H1 (cell line): ENCODE results near the gene KRCC1. TPM values are rescaled to one million over a fixed set of nuclear protein-coding genes. Genes with fewer than 3 reads are reported as not detected.

Experiments
- CTCF ChIA-PET: fragments of 300-600 bp; sonication (Branson Sonifier 250); formaldehyde crosslinking; loops from one replicate; lab custom pipeline; 2021; ENCODE audit not compliant: partially characterized antibody; lab: Charles Lee
- POLR2A ChIA-PET: fragments of 300-600 bp; sonication (Branson Sonifier 250); formaldehyde crosslinking; loops from one replicate; lab custom pipeline; 2021; ENCODE audit warnings: inconsistent platforms; ENCODE audit not compliant: partially characterized antibody; lab: Charles Lee
- DNase-seq, 2 experiments: peaks; one replicate each; pipeline versions ENCODE4 v3.0.0 to v3.0.0-alpha.2; 2010 to 2022; ENCODE audit warnings: low spot score in 2 of 2, low read depth in 1 of 2, mixed read lengths in 1 of 2
- FAIRE-seq: peaks from 2 replicates; lab custom pipeline; 2011; peaks lifted over from hg19 to GRCh38; lab: Jason Lieb, UNC
- H2AFZ ChIP-seq: 2 replicates; pipeline ENCODE4 v1.8.1; 2012; ENCODE audit warnings: low read length, inconsistent platforms
- H2AK5ac ChIP-seq: 2 replicates; pipeline ENCODE4 v1.6.1; 2013; ENCODE audit warnings: low read depth, low read length
- H2BK120ac ChIP-seq: replicated peaks from 2 replicates; pipeline ENCODE3; 2013; ENCODE audit warnings: low read depth, low read length, inconsistent platforms
- H2BK12ac ChIP-seq: 2 replicates; pipeline ENCODE4 v1.6.1; 2013; ENCODE audit warnings: low read depth, low read length
- H2BK15ac ChIP-seq: 2 replicates; pipeline ENCODE4 v1.6.1; 2013; ENCODE audit warnings: low read length
- H2BK20ac ChIP-seq: 2 replicates; pipeline ENCODE4 v1.6.1; 2013; ENCODE audit warnings: low read length
- H2BK5ac ChIP-seq: 2 replicates; pipeline ENCODE4 v1.6.1; 2013; ENCODE audit warnings: low read depth, low read length
- H3K14ac ChIP-seq: 2 replicates; pipeline ENCODE4 v1.6.1; 2013; ENCODE audit warnings: inconsistent platforms; ENCODE audit not compliant: insufficient read length
- H3K18ac ChIP-seq: 2 replicates; pipeline ENCODE4 v1.6.1; 2013; ENCODE audit warnings: low read length; ENCODE audit errors: extremely low read depth
- H3K23ac ChIP-seq: 2 replicates; pipeline ENCODE4 v1.6.1; 2013; ENCODE audit warnings: inconsistent platforms; ENCODE audit not compliant: insufficient read length
- H3K23me2 ChIP-seq: 2 replicates; pipeline ENCODE4 v1.6.1; 2013; ENCODE audit warnings: low read depth, low read length
- H3K27ac ChIP-seq: 2 replicates; pipeline ENCODE4 v1.6.1; 2011; ENCODE audit warnings: low read depth, low read length, inconsistent platforms
- H3K27me3 ChIP-seq, 4 experiments: replicated peaks in 1 of 4; 1 replicate in 1 of 4; 2 replicates in 3 of 4; pipeline versions ENCODE4 v1.6.1 to v1.8.1; 2011 to 2013; ENCODE audit warnings: low read length in 3 of 4, mild to moderate bottlenecking in 3 of 4, inconsistent platforms in 2 of 4, mixed read lengths in 2 of 4, moderate library complexity in 1 of 4; ENCODE audit not compliant: control insufficient read depth in 3 of 4, insufficient read depth in 3 of 4; ENCODE audit errors: extremely low read depth in 1 of 4
- H3K36me3 ChIP-seq, 4 experiments: 2 replicates each; pipeline versions ENCODE4 v1.6.1 to v1.8.1; 2011 to 2013; ENCODE audit warnings: mild to moderate bottlenecking in 4 of 4, low read length in 3 of 4, moderate library complexity in 2 of 4, control low read depth in 1 of 4, inconsistent platforms in 1 of 4; ENCODE audit not compliant: insufficient read depth in 4 of 4, control insufficient read depth in 2 of 4
- H3K4ac ChIP-seq: replicated peaks from 2 replicates; pipeline ENCODE3; 2013; ENCODE audit warnings: low read length, low read depth, mixed read lengths, inconsistent platforms; ENCODE audit not compliant: insufficient read length
- H3K4me1 ChIP-seq, 4 experiments: replicated peaks in 1 of 4; 1 replicate in 1 of 4; 2 replicates in 3 of 4; pipeline versions ENCODE4 v1.6.1 to v1.8.1; 2011 to 2013; ENCODE audit warnings: low read length in 3 of 4, inconsistent platforms in 2 of 4, mixed read lengths in 1 of 4; ENCODE audit not compliant: insufficient read depth in 4 of 4, control insufficient read depth in 3 of 4
- H3K4me2 ChIP-seq, 2 experiments: 2 replicates each; pipeline versions ENCODE4 v1.6.1 to v1.8.1; 2011 to 2013; ENCODE audit warnings: low read depth in 2 of 2, low read length in 2 of 2, control low read depth in 1 of 2, inconsistent platforms in 1 of 2, mild to moderate bottlenecking in 1 of 2; ENCODE audit not compliant: insufficient read depth in 1 of 2
- H3K4me3 ChIP-seq, 4 experiments: fragments of 200-600, 300-600 bp in 1 of 4; sonication (generic), shearing (Covaris generic), sonication (Bioruptor Twin) in 1 of 4; 2 replicates each; pipeline versions ENCODE4 v1.5.1 to v1.8.1; 2011 to 2016; ENCODE audit warnings: low read length in 4 of 4, low read depth in 3 of 4, control low read depth in 2 of 4, inconsistent platforms in 2 of 4, mild to moderate bottlenecking in 2 of 4, mixed read lengths in 1 of 4, moderate library complexity in 1 of 4; ENCODE audit not compliant: insufficient read depth in 2 of 4; ENCODE audit errors: extremely low read depth in 1 of 4
- H3K56ac ChIP-seq: replicated peaks from 2 replicates; pipeline ENCODE3; 2013; ENCODE audit warnings: low read depth, mild to moderate bottlenecking, mixed read lengths, low read length, inconsistent platforms; ENCODE audit not compliant: insufficient read length
- H3K79me1 ChIP-seq: 2 replicates; pipeline ENCODE4 v1.6.1; 2013; ENCODE audit warnings: low read depth, low read length, control low read depth
- H3K79me2 ChIP-seq, 2 experiments: 2 replicates each; pipeline versions ENCODE4 v1.6.1 to v1.8.1; 2012 to 2013; ENCODE audit warnings: low read length in 2 of 2, mild to moderate bottlenecking in 2 of 2, inconsistent platforms in 1 of 2; ENCODE audit not compliant: insufficient read depth in 2 of 2, control insufficient read depth in 1 of 2
- H3K9ac ChIP-seq, 4 experiments: replicated peaks in 1 of 4; 1 replicate in 1 of 4; 2 replicates in 3 of 4; pipeline versions ENCODE4 v1.6.1 to v1.8.1; 2011 to 2013; ENCODE audit warnings: low read depth in 3 of 4, low read length in 3 of 4, control low read depth in 2 of 4, mild to moderate bottlenecking in 2 of 4, moderate library complexity in 2 of 4, inconsistent platforms in 1 of 4; ENCODE audit errors: extremely low read depth in 1 of 4
- H3K9me3 ChIP-seq, 2 experiments: 2 replicates each; pipeline versions ENCODE4 v1.6.1 to v1.8.1; 2012 to 2013; ENCODE audit warnings: mild to moderate bottlenecking in 2 of 2, moderate library complexity in 2 of 2, control low read depth in 1 of 2, inconsistent platforms in 1 of 2, low read depth in 1 of 2, low read length in 1 of 2, mixed read lengths in 1 of 2; ENCODE audit not compliant: insufficient read depth in 2 of 2
- H4K20me1 ChIP-seq, 2 experiments: replicated peaks in 1 of 2; 2 replicates each; pipeline versions ENCODE3 to v1.8.1; 2011 to 2013; ENCODE audit warnings: inconsistent platforms in 2 of 2, low read length in 2 of 2, mild to moderate bottlenecking in 1 of 2; ENCODE audit not compliant: insufficient read depth in 2 of 2, control insufficient read depth in 1 of 2
- H4K5ac ChIP-seq: 2 replicates; pipeline ENCODE4 v1.6.1; 2013; ENCODE audit warnings: low read length, low read depth, mixed read lengths, inconsistent platforms; ENCODE audit not compliant: insufficient read length
- H4K8ac ChIP-seq: 2 replicates; pipeline ENCODE4 v1.8.0; 2013; ENCODE audit warnings: mild to moderate bottlenecking, moderate library complexity, low read length, inconsistent platforms; ENCODE audit not compliant: insufficient read depth; ENCODE audit errors: extremely low read depth
- H4K91ac ChIP-seq: replicated peaks from 2 replicates; pipeline ENCODE3; 2013; ENCODE audit warnings: low read length, mixed read lengths, inconsistent platforms; ENCODE audit not compliant: insufficient read length
- BACH1 ChIP-seq: IDR thresholded peaks from 2 replicates; pipeline ENCODE4 v1.6.1; 2012; ENCODE audit warnings: low read length, improper control_type of control experiment
- CREB1 ChIP-seq: IDR thresholded peaks from 2 replicates; pipeline ENCODE4 v1.6.1; 2012; ENCODE audit warnings: inconsistent platforms
- KDM1A ChIP-seq: fragments of 200-600, 300-600 bp; sonication (generic); IDR thresholded peaks from 2 replicates; pipeline ENCODE4 v1.7.1; 2016; ENCODE audit warnings: mild to moderate bottlenecking, low read length, borderline replicate concordance
- KDM4A ChIP-seq: IDR thresholded peaks from one replicate; pipeline ENCODE4 v1.7.1; 2012; ENCODE audit warnings: low read depth, mild to moderate bottlenecking, moderate library complexity, low read length, inconsistent platforms; ENCODE audit not compliant: severe bottlenecking
- KDM5A ChIP-seq: fragments of 200-600 bp; IDR thresholded peaks from 2 replicates; pipeline ENCODE4 v1.7.1; 2012; ENCODE audit warnings: mild to moderate bottlenecking, low read length, inconsistent platforms, mixed read lengths
- MAX ChIP-seq: IDR thresholded peaks from 2 replicates; pipeline ENCODE4 v1.6.1; 2012; ENCODE audit warnings: inconsistent platforms
- NANOG ChIP-seq: IDR thresholded peaks from 2 replicates; pipeline ENCODE4 v1.6.1; 2011; ENCODE audit warnings: low read length, low read depth, mild to moderate bottlenecking, inconsistent platforms; ENCODE audit not compliant: insufficient read depth, poor library complexity, severe bottlenecking
- RBBP5 ChIP-seq: IDR thresholded peaks from 2 replicates; pipeline ENCODE4 v1.7.1; 2012; ENCODE audit warnings: low read depth, mild to moderate bottlenecking, inconsistent platforms, low read length, moderate library complexity, borderline replicate concordance
- SAP30 ChIP-seq: fragments of 300-600 bp; sonication (generic); IDR thresholded peaks from 2 replicates; pipeline ENCODE4 v1.7.1; 2012; ENCODE audit warnings: low read length, moderate library complexity, mild to moderate bottlenecking, inconsistent platforms; ENCODE audit not compliant: insufficient read depth, insufficient replicate concordance
- TAF1 ChIP-seq: IDR thresholded peaks from 2 replicates; pipeline ENCODE4 v1.6.1; 2011; ENCODE audit warnings: mild to moderate bottlenecking, low read depth, low read length
- TAF7 ChIP-seq: optimal IDR thresholded peaks from 2 replicates; pipeline ENCODE3; 2011; ENCODE audit warnings: low read depth, mild to moderate bottlenecking, inconsistent platforms, low read length, moderate library complexity, borderline replicate concordance
- WGBS, 2 experiments: shearing (Covaris generic) in 1 of 2; methylation state at CpG; one replicate each; pipeline versions ENCODE4 v1.1.6 to v1.1.7; 2013 to 2015; ENCODE audit warnings: low lambda C conversion rate in 2 of 2, mixed read lengths in 2 of 2, inconsistent platforms in 1 of 2, low coverage in 1 of 2, missing lambda C conversion rate in 1 of 2; ENCODE audit not compliant: insufficient replicate concordance in 2 of 2, insufficient coverage in 1 of 2, insufficient read length in 1 of 2; ENCODE audit errors: extremely low coverage in 1 of 2, missing lambda C conversion rate in 1 of 2; 5-methylcytosine and 5-hydroxymethylcytosine counted together
- polyA plus RNA-seq, 7 experiments: library from polyadenylated mRNA; depleted of rRNA in 3 of 7; stranded (reverse) in 5 of 7; unstranded in 2 of 7; fragments of >200 nt in 5 of 7; fragments of 200-250 nt in 2 of 7; gene quantifications; 1 replicate in 5 of 7; 2 replicates in 1 of 7; 4 replicates in 1 of 7; pipeline versions ENCODE4 v1.2.1 to v1.2.3, GENCODE V29; 2011 to 2013; ENCODE audit warnings: missing spikeins in 2 of 7, mixed read lengths in 2 of 7
- total RNA-seq: library from RNA; stranded (reverse); fragmentation: NEBNext Ultra II Directional; extraction: Animal tissue kit (Norgen Biotek cat#: 25700); gene quantifications from 2 replicates; pipeline ENCODE4 v1.2.1, GENCODE V29; 2021

Gene KRCC1
- total and polyA plus RNA-seq, 2 of the 8 experiments (the other 6 are each of a cell fraction or from before 2014, with no cell fraction given): 5.1 to 8.5 TPM

GRCh38 chr2:88003074-88003755 is 52.4 kb downstream of the KRCC1 start:
- POLR2A ChIA-PET: interaction anchor here (1.6 to 6.4 kb wide), 2 partner anchors 13 to 14 kb away, joined by 16 to 60 read pairs; partner anchors contain the start of gene RNU2-63P
- peak overlapping the region in 1 of 4 experiments; percentile 40; a peak in 3 of 8 replicates for H3K4me3 ChIP-seq
- TF ChIP-seq CREB1 (no peak), SAP30 (no peak), BACH1 (0 out of 2 replicates have a peak, but pooled peaks have one; percentile 23), TAF7 (no peak), KDM1A (peak; percentile 63; the same call in 1 of the 2 replicates), KDM4A (peak; percentile 17), KDM5A (no peak), MAX (peak; percentile 74), TAF1 (0 out of 2 replicates have a peak, but pooled peaks have one; percentile 15), NANOG (no peak), RBBP5 (0 out of 2 replicates have a peak, but pooled peaks have one; percentile 38)

More at GRCh38 chr2:88003074-88003755, 52.4 kb downstream of the KRCC1 start:
- peak overlapping the region; percentile 41 to 53 for H3K4me2 ChIP-seq
- H3K9ac ChIP-seq: no peak overlapping the region; a peak in 1 of 7 replicates
- no peak overlapping the region for H4K5ac ChIP-seq
- no peak overlapping the region for H3K23ac ChIP-seq
- H2BK5ac ChIP-seq: peak overlapping the region; percentile 61
- WGBS, 2 experiments: 25% methylated on average over 27 of the region's 34 CpGs; no CpG with 5 or more reads in 1 of the 2 experiments
- no peak overlapping the region for H3K14ac ChIP-seq
- no peaks in the 10 kb centered on the region for H3K27me3 ChIP-seq
- no peaks in the 10 kb centered on the region for H4K20me1 ChIP-seq
- no peaks in the 10 kb centered on the region for H3K36me3 ChIP-seq
- H4K91ac ChIP-seq: peak overlapping the region; percentile 90
- H2BK20ac ChIP-seq: 0 out of 2 replicates have a peak overlapping the region, but pooled peaks have one; percentile 32
- H3K56ac ChIP-seq: no peak overlapping the region
- CTCF ChIA-PET: interaction anchor here (1.5 kb wide), 1 partner anchor 182 kb away, joined by 3 read pairs; no protein-coding TSS in a partner anchor
- H2BK120ac ChIP-seq: peak overlapping the region; percentile 81
- no peak for FAIRE-seq
- no peaks in the 10 kb centered on the region for H3K9me3 ChIP-seq
- H2BK12ac ChIP-seq: peak overlapping the region; percentile 80; the same call in 1 of the 2 replicates
- no peak overlapping the region for H2AK5ac ChIP-seq
- H3K23me2 ChIP-seq: peaks cover 2% of the 10 kb centered on the region; the same call in 1 of the 2 replicates
- peak overlapping the region; percentile 10; the same call in 1 of the 2 replicates for H2AFZ ChIP-seq
- H4K8ac ChIP-seq: peak overlapping the region; percentile 54; the same call in 1 of the 2 replicates
- H3K18ac ChIP-seq: no peak overlapping the region
- no peak overlapping the region for H3K27ac ChIP-seq
- peaks cover 4 to 10% (median 6%) of the 10 kb centered on the region in 4 experiments; a peak in 6 of 7 replicates for H3K4me1 ChIP-seq
- H2BK15ac ChIP-seq: no peak overlapping the region
- H3K79me1 ChIP-seq: no peaks in the 10 kb centered on the region
- peak in 1 of 2 experiments; percentile 68 for DNase-seq
- peak overlapping the region; percentile 80 for H3K4ac ChIP-seq
- H3K79me2 ChIP-seq: no peaks in the 10 kb centered on the region
